Prostate gland (tissue), 2 donors: Measurements from ENCODE around the gene UROS.

Experiments used
- CTCF ChIP-seq, 4 experiments: fragments of 200-600 bp in 2 of 4; fragments of 450-650 bp in 2 of 4; sonication (generic) in 2 of 4; IDR thresholded peaks; 1 replicate in 3 of 4; 2 replicates in 1 of 4; pipeline ENCODE4 v1.5.1; 2016 to 2019; ENCODE audit warnings: antibody characterized with exemption in 4 of 4, mild to moderate bottlenecking in 2 of 4, moderate library complexity in 2 of 4
- POLR2A ChIP-seq: fragments of 450-650 bp; IDR thresholded peaks from one replicate; pipeline ENCODE4 v1.6.1; 2016; ENCODE audit warnings: antibody characterized with exemption, mild to moderate bottlenecking
- POLR2AphosphoS5 ChIP-seq: sonication (generic); formaldehyde crosslinking; IDR thresholded peaks from one replicate; pipeline ENCODE4 v1.6.1; 2017; ENCODE audit warnings: antibody characterized with exemption

- TF ChIP-seq CTCF (IDR thresholded peaks at IDR 0.05) (no peak), POLR2AphosphoS5 (no peak), POLR2A (no peak)
These were observed 34.7 kb downstream of the UROS start for GRCh38 chr10:125788156-125789034.
